Liver (tissue), 3 donors: ENCODE data around the gene NFE2L1.

Experiments
- ATF3 ChIP-seq: IDR thresholded peaks from 2 replicates; pipeline ENCODE4 v1.6.1; 2016; ENCODE audit warnings: antibody characterized with exemption
- CTCF ChIP-seq: fragments of 150-350 bp; IDR thresholded peaks from 2 replicates; pipeline ENCODE4 v1.5.1; 2017; ENCODE audit warnings: improper control_type of control experiment, low read depth, low read length; ENCODE audit not compliant: missing input control
- EGR1 ChIP-seq, 2 donors: IDR thresholded peaks; 2 replicates each; pipeline ENCODE4 v1.6.1; 2016 to 2018; ENCODE audit warnings: antibody characterized with exemption in 2 of 2, low read depth in 2 of 2
- GABPA ChIP-seq, 2 donors: IDR thresholded peaks in 1 of 2; conservative IDR thresholded peaks in 1 of 2; 2 replicates each; pipeline ENCODE4 v1.6.1; 2016; ENCODE audit warnings: antibody characterized with exemption in 2 of 2, mild to moderate bottlenecking in 1 of 2, moderate library complexity in 1 of 2
- HNF4A ChIP-seq, 2 donors: conservative IDR thresholded peaks; 2 replicates each; pipeline ENCODE4 v1.6.1; 2016; ENCODE audit warnings: antibody characterized with exemption in 2 of 2, mild to moderate bottlenecking in 2 of 2
- JUND ChIP-seq, 2 donors: IDR thresholded peaks; 2 replicates each; pipeline ENCODE4 v1.6.1; 2016; ENCODE audit warnings: antibody characterized with exemption in 2 of 2
- MAX ChIP-seq: IDR thresholded peaks from 2 replicates; pipeline ENCODE4 v1.6.1; 2016; ENCODE audit warnings: antibody characterized with exemption
- RAD21 ChIP-seq, 2 donors: IDR thresholded peaks; 2 replicates each; pipeline ENCODE4 v1.6.1; 2016; ENCODE audit warnings: antibody characterized with exemption in 2 of 2, mild to moderate bottlenecking in 2 of 2
- REST ChIP-seq: IDR thresholded peaks from 2 replicates; pipeline ENCODE4 v1.6.1; 2016; ENCODE audit warnings: antibody characterized with exemption, mild to moderate bottlenecking
- SP1 ChIP-seq: IDR thresholded peaks from 2 replicates; pipeline ENCODE4 v1.6.1; 2018; ENCODE audit warnings: antibody characterized with exemption, mild to moderate bottlenecking
- TAF1 ChIP-seq: conservative IDR thresholded peaks from 2 replicates; pipeline ENCODE4 v1.6.1; 2016; ENCODE audit warnings: antibody characterized with exemption, mild to moderate bottlenecking
- YY1 ChIP-seq: IDR thresholded peaks from 2 replicates; pipeline ENCODE4 v1.6.1; 2016; ENCODE audit warnings: antibody characterized with exemption, mild to moderate bottlenecking
- ZBTB33 ChIP-seq: IDR thresholded peaks from 2 replicates; pipeline ENCODE4 v1.6.1; 2016; ENCODE audit warnings: antibody characterized with exemption
- donor health status: healthy.
- donor health status: healthy.

- TF ChIP-seq ATF3 (no peak), REST (no peak), CTCF (no peak), RAD21 (IDR thresholded peaks at IDR 0.05) (no peak), MAX (no peak), EGR1 (IDR thresholded peaks at IDR 0.05; ENCODE audit: low read depth in 2 of 2) (no peak), TAF1 (no peak), ZBTB33 (no peak), JUND (IDR thresholded peaks at IDR 0.05) (no peak), GABPA (IDR thresholded peaks at IDR 0.05 in 1 of 2, conservative IDR thresholded peaks at IDR 0.05 in 1 of 2) (no peak), SP1 (no peak), YY1 (no peak), HNF4A (conservative IDR thresholded peaks at IDR 0.05) (no peak)
Measured at GRCh38 chr17:48055531-48056245, 7.5 kb downstream of the NFE2L1 start.
